Cortex of kidney (tissue), 1 donor: ENCODE results near the gene NKAIN1.

ENCODE experiments used
- DNase-seq: peaks from one replicate; lab custom pipeline; 2025; lab: John Stamatoyannopoulos, UW

NKAIN1 gene

GRCh38 chr1:31232689-31233088 is 7.0 kb downstream of the NKAIN1 start:
- no peak for DNase-seq

- no peak for DNase-seq
Observed at GRCh38 chr1:31231802-31232201, 7.9 kb downstream of the NKAIN1 start.

- no peak for DNase-seq
Observed at GRCh38 chr1:31230378-31230777, 9.3 kb downstream of the NKAIN1 start.

GRCh38 chr1:31228986-31229385 is 10.7 kb downstream of the NKAIN1 start:
- no peak for DNase-seq

GRCh38 chr1:31227891-31228568 is 11.7 kb downstream of the NKAIN1 start:
- DNase-seq, result no peak

GRCh38 chr1:31224068-31224467 is 15.6 kb downstream of the NKAIN1 start:
- DNase-seq, result no peak

- no peak for DNase-seq
Observed at GRCh38 chr1:31222176-31222575, 17.5 kb downstream of the NKAIN1 start.

GRCh38 chr1:31221072-31221471 is 18.6 kb downstream of the NKAIN1 start:
- DNase-seq, result no peak

GRCh38 chr1:31219489-31219888 is 20.2 kb downstream of the NKAIN1 start:
- DNase-seq, result no peak

GRCh38 chr1:31218705-31219104 is 21.0 kb downstream of the NKAIN1 start:
- DNase-seq, result no peak

- DNase-seq, result no peak
Observed at GRCh38 chr1:31216016-31216415, 23.7 kb downstream of the NKAIN1 start.

GRCh38 chr1:31215065-31215570 is 24.6 kb downstream of the NKAIN1 start:
- DNase-seq, result no peak

GRCh38 chr1:31214316-31215064 is 25.2 kb downstream of the NKAIN1 start:
- DNase-seq, result no peak

- DNase-seq, result no peak
Observed at GRCh38 chr1:31208361-31208945, 31.2 kb downstream of the NKAIN1 start.

- no peak for DNase-seq
Observed at GRCh38 chr1:31207569-31207968, 32.1 kb downstream of the NKAIN1 start.

- DNase-seq, result no peak
Observed at GRCh38 chr1:31207046-31207445, 32.6 kb downstream of the NKAIN1 start.

GRCh38 chr1:31203215-31203614 is 36.5 kb downstream of the NKAIN1 start:
- no peak for DNase-seq

GRCh38 chr1:31201931-31202360 is 37.7 kb downstream of the NKAIN1 start:
- DNase-seq, result no peak

GRCh38 chr1:31199949-31200348 is 39.7 kb downstream of the NKAIN1 start:
- DNase-seq, result no peak

- DNase-seq, result no peak
Observed at GRCh38 chr1:31199236-31199790, 40.4 kb downstream of the NKAIN1 start.

- no peak for DNase-seq
Observed at GRCh38 chr1:31198600-31198999, 41.1 kb downstream of the NKAIN1 start.

GRCh38 chr1:31198150-31198549 is 41.5 kb downstream of the NKAIN1 start:
- no peak for DNase-seq

- no peak for DNase-seq
Observed at GRCh38 chr1:31196685-31197084, 43.0 kb downstream of the NKAIN1 start.
